ENCODE measurements around the gene VAC14. TPM values are rescaled to one million over a fixed set of nuclear protein-coding genes. Genes with fewer than 3 reads are reported as not detected.

Gene VAC14
- total RNA-seq, 1 donor from 2014 or later: 41.1 TPM

DNA sequence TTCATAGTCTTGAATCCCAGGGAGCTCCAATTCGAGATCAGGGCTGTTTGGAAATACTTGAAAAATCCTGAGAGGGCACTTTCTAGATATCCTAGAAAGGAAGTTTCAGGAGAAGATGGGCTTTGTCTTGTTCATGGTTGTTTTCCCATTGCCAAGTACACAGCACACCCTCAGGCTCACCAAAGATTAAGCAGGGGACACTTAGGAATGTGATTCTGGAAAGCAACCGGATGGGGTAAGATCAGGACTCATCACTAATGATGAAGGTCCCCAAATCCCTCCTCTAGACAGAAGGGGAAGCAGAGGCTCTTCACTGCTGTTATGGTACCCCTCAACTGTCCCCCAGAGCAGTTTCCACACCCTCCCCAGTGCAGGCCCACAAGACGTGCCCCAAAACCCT, 40.7 kb downstream of the VAC14 start:
- no peak for DNase-seq (ENCODE audit: low spot score)

- no peak for DNase-seq (ENCODE audit: low spot score)
These were observed 41.3 kb downstream of the VAC14 start for GRCh38 chr16:70759666-70760065.

- no peak for DNase-seq (ENCODE audit: low spot score)
These were observed 42.2 kb downstream of the VAC14 start for GRCh38 chr16:70758786-70759185.

DNA sequence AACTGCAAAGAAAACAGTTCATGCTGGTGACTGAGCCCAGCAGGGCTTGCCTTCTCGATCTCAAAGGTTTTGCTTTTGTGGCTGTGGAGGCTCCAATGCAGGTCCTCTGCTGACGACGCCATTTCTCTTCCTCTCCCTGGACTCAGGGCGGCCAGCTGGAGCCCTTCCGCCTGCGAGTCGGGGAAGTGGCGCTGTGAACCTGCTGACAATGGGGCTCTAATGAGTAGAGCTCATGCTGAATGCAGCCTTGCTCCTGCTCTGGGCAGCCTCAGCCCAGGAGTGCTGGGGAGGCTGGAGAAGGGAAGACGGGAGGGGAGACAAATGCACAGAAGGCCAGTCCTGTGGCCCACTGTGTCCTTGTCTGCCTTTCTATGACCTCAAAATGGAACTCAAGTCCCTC, 43.8 kb downstream of the VAC14 start:
- DNase-seq (ENCODE audit: low spot score): no peak

GRCh38 chr16:70756071-70756470, 44.9 kb downstream of the VAC14 start:
- DNase-seq (ENCODE audit: low spot score): no peak

DNA sequence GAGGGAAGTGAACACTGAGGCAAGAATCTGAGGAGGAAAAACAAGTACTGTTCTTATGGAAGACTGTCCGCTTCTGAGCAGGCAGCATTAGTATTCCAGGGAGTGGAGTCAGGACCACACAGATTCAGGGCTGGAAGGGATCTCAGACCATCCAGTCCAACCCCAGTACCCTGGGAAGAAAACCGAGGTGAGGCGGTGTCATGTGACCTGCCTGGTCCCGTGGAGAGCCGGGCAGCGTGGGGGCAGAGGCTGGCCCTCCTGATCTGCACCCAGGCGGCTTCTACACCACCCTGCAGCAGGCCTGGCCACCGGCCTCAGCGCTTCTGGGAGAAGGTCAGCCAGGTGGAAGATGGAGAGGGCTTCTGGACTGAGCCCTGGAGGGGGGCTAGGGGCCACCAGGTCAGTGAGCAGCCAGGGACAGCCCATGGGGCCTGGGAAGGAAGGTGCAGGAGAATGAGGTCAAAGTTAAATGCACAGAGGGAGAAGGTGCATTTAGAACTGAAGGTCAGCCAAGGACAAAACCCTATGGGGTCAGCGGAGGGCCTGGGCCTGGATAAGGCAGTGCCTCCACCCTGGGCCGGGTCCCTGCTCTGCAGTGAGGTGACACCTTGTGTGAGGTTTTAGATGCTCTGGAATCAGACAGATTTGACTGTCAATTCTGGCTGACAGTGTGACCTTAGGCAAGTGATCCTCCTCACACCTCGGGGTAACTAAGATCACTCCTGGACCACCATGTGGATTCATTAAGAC, 45.9 kb downstream of the VAC14 start:
- DNase-seq (ENCODE audit: low spot score): no peak

- DNase-seq (ENCODE audit: low spot score): no peak
These were observed 46.6 kb downstream of the VAC14 start for GRCh38 chr16:70754371-70754770.

DNA sequence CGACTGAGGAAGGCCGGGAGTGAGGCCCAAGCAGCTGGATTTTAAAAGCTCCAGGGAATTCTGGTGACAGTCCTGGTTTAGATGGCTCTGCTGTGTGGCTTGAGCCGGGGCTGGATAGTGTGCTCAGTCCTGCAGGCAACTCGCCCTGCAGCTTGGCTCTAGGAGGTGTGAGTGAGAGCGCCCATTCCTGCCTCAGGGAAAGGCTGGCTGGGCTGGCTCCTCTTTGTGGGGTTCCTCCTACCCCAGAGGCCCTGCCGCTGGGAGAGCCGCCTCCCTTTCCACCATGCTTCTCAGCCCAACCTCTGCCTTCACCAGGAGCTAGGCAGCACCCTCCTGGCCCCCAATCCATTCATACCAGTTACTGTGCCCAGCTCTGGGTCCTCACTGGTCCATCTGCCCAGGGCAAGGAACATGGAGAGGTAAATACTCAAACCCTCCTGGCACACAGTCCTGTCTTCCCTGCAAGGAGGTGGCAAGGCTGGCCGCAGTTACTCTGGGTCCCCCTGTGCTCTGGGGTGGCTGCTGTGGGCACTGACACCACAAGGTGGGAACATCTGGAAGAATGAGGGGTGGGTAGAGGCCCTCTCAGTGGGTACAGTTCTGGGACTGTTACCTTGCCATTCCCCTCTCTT, 47.1 kb downstream of the VAC14 start:
- DNase-seq (ENCODE audit: low spot score): no peak

GRCh38 chr16:70753228-70753627, 47.7 kb downstream of the VAC14 start:
- DNase-seq (ENCODE audit: low spot score): no peak

DNA sequence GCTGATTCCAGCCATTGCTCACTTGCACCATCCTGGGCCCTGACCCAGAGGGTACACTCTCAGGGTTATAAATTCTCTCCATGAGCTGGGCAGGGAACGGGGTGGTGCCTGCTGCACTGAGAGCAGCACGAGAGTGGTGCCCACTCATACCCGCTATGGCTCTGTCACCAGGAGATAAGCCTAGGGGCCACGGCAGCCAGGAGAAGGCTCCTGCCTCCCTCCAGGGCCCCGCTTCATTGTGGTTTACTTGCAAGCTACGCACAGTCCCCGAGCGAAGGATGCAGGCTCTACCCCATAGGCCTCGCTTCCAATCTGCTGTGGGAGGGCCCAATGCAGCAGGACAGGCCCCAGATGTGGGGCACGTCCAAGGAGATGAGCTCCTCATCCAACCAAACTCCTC, 48.5 kb downstream of the VAC14 start:
- DNase-seq (ENCODE audit: low spot score): no peak

DNA sequence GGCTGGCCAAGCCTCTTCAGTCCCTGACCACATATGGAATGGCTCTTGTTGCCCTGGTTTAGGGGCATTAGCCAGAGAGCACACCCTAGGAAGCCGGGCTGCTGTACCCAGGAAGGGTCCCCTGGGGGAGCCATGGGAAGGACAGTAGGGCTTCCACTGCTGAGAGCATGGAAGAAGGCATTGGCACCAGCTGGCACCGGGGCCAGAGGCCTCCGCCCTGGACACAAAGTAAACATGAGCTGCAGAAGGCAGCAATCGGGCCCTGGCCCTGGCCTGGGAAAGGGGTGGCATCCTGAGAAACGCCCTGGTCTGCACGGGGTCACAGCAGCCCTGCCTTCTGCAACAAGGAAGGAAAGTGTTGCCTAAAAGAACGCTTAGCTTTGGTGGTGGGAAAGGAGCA, 49.4 kb downstream of the VAC14 start:
- DNase-seq (ENCODE audit: low spot score): no peak

GRCh38 chr16:70750893-70751467, 50.0 kb downstream of the VAC14 start:
- DNase-seq (ENCODE audit: low spot score): peak; percentile 79

DNA sequence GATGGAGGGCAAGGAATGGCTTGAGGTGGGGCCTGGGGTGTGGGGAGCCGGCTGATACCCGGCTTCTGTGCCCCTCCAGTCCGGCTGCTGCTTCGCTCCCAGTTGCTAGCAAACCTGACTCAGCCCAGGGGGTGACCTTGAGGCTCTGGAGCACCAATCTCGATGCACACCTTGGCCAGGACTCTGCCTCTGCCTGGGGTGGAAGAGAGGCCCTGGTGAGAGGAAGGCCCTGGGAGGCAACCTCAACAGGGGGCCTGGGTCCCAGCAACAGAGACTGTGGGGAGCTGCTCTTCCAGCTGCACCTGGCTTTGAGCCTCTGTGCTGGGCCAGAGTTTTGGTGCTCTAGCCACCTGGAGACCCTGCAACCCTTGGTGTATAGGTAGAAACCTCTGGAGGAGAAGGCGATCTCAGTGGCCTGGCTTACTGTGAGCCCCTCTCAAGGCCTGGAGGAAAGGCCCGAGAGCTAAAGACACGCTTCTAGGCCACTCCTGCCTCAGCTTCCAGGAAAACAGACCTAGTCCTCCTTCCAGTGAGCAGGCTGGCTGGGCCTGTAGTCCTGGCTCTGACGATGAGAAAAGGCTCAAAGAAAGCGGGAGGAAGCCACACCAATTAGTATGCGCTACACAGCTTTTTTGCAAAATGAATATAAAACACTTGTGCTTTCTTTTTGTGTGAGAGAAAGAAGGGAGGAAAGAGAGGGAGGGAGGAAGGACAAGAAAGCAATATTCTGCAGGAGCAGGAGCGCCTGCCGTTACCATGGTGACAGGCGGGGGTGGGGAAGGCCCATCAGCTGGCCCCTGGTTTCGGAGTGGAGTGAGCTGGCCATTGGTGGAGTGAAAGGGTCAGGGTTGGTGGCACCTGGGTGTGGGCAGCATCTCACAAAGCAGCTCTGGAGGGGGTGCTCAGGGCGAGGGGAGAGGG, 51.0 kb downstream of the VAC14 start:
- DNase-seq (ENCODE audit: low spot score): no peak

DNA sequence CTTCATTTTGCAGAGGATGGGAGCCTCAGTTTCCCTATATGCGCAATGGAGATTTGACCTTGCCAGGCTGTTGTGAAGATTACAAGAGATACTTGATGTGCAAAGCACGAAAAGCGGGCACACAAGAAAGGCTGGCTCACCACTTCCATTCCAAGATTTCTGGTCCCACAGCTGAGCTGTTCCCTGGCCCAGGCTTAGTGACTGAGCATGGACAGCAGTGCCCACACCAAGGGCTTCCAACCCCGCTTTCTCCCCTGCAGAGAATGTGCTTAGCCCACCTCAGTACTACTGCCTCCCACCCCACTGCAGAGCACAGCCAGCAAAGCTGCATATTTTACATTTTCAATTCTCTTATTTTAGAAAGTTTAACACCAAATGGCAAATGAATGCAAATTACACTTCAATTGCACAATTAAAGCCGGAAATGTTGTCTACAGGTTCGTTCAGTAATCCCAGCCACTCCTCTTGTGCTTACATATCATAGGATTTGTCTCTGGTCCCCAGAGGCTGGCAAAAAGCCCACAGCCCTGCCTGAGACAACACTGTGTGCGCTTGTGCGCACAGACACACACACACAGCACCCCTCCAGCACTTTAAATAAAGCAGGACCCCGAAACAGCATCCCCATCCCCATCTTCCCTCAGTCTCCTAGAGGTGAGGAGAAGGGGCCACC, 51.8 kb downstream of the VAC14 start:
- peak; percentile 76 for DNase-seq (ENCODE audit: low spot score)

- no peak for DNase-seq (ENCODE audit: low spot score)
These were observed 53.0 kb downstream of the VAC14 start for GRCh38 chr16:70747703-70748631.

DNA sequence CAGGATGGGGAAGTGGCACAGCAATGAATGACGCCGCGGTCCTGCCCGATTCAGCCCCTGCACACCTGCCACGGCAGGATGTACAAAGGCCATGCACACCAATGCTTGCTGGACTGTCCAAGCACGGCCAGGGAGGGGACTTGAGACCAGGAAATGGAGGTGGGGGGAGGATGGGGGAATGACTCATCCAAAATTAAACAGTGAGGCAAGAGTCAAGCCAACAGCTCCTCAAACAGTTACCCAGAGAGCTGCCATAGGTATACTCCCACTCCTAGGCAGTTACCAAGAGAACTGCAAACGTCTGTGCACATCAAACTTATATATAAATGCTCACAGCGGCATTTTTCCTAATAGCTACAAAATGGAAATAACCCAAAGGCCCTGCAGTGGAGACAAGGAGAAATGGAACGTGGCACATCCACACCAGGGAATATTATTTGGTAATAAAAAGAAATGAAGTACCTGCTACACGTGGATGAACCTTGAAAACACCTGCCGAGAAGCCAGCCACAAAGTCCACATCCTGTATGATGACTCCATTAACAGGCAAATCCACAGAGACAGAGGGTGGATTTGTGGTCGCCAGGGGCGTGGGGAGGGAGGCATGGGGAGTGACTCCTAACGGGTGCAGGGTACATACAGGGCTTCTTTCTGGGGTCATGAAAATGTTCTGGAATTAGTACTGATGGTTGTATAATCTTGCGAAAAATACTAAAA, 54.1 kb downstream of the VAC14 start:
- DNase-seq (ENCODE audit: low spot score): peak; percentile 90

DNA sequence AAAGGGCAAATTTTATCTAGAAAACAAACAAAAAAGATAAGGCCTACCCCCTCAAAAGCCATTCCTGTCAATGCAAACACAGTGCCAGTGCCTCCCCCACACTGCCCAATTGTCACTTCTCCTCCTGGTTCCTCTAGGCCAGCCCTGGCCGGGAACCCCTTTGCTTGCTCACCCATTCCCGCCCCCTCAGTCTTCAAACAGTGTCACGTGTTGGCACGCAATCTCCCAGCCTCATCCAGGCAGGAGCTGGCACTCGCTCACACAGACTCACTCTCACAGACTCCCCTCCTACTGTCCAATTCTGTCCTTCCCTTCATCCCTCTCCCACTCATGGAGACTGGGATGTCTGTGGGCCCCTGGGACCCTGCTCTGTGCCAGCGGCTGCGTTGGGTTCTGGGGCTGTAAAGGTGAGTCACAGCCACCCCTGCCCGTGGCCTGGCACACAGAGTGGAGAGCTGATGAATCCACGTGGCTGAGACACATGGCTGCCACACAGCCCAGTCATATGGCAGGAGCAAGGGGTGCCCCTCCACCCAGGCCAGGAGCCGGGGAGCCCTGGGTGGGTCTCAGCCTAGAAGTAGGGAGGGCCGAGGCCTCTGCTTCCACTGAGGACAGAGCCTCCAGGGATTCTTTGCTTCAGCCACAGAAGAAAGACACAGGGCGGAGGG, 54.8 kb downstream of the VAC14 start:
- DNase-seq (ENCODE audit: low spot score): peak; percentile 86

DNA sequence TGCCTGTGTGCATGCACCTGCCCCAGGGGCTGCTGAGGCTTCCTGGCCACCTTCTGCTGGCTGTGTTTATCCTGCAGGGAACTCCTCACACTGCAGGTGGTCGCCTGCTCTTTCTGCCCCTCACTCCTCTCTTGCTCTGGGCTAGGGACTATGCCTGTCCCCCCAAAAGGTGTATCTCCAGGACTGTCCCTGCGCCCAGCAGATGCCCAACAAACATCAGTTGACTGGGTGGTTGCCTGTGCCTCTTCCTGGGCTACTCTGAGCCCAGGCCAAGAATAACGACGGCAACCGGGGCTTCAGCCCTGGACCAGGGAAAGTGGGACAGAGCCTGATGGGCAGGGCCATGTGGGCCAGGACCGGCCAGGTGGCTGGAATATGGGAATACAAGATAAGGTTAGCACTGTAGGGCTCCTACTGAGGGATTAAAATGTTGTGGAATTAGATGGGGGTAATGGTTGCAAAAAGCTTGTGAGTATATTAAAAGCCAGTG, 55.4 kb downstream of the VAC14 start:
- DNase-seq (ENCODE audit: low spot score): no peak

GRCh38 chr16:70744366-70744765, 56.6 kb downstream of the VAC14 start:
- no peak for DNase-seq (ENCODE audit: low spot score)

Measured in ureter (tissue), 1 donor.